ENCODE data around the gene CASKIN2.

The CASKIN2 gene, protein sequence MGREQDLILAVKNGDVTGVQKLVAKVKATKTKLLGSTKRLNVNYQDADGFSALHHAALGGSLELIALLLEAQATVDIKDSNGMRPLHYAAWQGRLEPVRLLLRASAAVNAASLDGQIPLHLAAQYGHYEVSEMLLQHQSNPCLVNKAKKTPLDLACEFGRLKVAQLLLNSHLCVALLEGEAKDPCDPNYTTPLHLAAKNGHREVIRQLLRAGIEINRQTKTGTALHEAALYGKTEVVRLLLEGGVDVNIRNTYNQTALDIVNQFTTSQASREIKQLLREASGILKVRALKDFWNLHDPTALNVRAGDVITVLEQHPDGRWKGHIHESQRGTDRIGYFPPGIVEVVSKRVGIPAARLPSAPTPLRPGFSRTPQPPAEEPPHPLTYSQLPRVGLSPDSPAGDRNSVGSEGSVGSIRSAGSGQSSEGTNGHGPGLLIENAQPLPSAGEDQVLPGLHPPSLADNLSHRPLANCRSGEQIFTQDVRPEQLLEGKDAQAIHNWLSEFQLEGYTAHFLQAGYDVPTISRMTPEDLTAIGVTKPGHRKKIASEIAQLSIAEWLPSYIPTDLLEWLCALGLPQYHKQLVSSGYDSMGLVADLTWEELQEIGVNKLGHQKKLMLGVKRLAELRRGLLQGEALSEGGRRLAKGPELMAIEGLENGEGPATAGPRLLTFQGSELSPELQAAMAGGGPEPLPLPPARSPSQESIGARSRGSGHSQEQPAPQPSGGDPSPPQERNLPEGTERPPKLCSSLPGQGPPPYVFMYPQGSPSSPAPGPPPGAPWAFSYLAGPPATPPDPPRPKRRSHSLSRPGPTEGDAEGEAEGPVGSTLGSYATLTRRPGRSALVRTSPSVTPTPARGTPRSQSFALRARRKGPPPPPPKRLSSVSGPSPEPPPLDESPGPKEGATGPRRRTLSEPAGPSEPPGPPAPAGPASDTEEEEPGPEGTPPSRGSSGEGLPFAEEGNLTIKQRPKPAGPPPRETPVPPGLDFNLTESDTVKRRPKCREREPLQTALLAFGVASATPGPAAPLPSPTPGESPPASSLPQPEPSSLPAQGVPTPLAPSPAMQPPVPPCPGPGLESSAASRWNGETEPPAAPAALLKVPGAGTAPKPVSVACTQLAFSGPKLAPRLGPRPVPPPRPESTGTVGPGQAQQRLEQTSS (N-terminal part only)

DNA sequence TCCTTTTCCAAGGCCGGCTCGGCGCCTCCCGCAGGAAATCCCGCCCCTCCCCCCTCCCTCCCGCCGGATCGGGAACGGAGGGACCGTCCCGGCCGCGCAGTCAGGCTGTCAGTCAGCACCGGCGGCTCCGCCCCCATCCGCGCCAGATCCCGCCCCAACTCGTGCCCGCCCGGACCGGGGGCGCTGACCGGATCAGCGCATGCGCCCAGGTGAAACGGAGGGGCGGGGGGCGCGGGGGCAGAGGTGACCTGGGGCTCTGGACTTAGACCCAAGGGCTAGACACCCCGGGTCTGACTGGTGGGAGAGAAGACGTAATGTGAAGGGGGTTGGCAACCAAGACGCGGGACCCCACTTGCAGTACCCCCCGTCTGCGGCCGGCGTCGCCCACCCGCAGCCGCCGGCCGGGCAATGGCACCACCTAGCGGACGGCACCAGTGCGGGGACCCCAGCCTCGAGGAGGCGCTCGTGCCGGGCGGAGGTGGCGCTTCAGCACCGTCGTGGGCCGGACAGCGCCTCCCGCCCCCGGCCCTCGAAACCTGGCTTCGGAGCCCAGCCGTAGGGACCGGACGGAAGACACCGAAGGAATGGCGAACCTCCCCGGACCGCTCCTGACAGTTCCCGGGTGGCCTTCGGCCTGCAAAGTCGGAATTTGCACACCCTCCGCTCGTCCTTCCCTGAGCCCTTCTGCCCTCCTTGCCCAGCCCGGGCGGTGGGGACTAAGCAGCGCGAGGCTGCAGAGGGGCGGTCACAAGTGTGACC is at the start of gene CASKIN2:
CASKIN2 (minus strand) TSS at position 42 of the 759 bp plus-strand sequence. CDS start 1,733 bp downstream, outside the sequence.
- peak; percentile 91 for DNase-seq

DNA sequence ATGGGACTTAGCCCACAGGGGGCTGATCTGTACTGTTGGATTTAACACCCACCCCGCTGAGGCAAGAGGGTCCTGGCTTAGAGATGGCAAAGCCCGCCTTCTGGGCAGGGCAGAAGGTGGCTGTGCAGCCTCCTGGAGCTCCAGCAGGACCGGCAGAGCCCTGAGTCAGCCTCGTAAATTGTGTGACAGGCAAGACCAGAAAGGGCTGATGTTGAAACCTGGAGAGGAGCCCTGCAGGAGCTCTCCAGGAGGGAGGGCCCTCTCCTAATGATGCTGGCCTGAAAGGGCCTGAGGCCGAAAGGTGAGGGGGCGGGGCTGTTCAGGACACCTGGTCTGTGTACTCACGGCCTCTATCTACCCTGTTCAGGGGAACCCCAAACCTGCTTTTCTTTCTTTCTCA is 49.7 kb upstream of the CASKIN2 start:
- DNase-seq = no peak

DNA sequence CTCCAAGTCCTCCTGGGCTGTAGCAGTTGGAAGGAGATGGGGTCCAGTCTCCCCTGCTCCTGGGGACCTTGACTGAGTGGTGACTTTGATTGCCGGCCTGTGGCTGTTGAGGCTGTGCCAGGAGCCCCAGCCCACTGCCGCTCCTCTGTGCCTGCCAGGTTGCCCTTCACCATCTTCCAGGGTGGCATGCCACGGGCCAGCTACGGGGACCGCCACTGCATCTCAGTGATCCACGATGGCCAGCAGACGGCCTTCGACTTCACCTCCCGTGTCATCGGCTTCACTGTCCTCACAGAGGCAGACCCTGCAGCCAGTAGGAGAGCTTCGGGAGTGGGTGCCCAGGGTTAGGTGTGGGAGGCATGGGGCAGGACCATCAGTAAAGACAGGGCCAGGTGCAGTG is 48.9 kb upstream of the CASKIN2 start:
- DNase-seq = no peak

DNA sequence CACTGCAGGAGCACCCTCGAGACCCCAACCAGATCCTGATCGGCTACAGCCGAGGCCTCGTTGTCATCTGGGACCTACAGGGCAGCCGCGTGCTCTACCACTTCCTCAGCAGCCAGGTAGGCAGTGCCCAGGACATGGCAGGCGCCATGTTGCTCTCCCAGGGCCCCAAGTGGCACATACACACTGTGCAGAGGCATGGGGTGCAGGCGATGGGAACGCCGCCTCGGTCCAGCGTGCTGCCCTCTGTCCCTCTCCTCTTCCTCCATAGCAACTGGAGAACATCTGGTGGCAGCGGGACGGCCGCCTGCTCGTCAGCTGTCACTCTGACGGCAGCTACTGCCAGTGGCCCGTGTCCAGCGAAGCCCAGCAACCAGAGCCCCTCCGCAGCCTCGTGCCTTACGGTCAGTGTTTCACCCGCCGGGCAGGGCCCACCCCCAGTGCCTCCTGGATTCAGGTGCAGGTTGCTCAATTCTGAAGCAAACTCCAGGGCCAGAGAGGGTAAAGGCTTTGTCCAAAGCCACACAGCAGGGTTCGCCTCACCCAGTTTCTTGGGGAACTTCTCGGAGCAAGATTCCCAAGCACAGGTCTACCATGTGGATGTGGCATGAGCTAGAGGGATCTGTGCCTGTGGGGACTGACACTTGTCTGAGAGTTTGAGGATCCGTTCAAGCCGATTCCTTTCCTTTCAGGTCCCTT is 47.9 kb upstream of the CASKIN2 start:
- no peak for DNase-seq

DNA sequence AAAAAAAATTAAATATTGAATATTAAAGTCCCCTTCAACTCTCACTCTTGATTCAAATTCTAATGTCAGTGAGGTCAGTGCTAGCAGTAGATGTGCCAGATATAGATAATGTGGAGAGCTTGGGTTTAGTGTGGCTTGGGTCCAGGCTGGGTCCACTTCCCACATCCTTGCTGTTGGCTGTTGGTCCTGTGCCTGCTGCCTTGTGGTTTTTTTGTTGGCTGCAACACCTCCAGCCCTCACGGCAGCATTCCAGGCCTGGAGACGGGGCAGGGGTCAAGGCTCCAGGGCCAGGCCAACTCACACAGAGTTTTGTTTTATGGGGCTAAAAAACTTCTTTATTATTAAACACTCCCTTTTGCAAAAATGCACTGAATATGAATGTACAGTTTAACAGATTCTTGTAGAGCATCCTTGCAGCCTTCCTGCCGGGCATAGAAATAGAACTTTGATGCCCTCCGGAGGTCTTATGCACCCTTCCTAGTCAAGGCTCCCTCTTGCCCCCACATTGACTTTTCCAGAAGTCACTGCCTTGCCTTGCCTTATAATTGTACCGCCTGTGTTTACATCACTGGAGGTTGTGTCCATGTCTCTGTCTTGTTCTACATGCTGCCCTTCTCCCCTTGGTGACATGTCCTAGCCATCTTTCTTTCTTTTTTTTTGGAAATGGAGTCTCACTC is 46.7 kb upstream of the CASKIN2 start:
- no peak for DNase-seq

DNA sequence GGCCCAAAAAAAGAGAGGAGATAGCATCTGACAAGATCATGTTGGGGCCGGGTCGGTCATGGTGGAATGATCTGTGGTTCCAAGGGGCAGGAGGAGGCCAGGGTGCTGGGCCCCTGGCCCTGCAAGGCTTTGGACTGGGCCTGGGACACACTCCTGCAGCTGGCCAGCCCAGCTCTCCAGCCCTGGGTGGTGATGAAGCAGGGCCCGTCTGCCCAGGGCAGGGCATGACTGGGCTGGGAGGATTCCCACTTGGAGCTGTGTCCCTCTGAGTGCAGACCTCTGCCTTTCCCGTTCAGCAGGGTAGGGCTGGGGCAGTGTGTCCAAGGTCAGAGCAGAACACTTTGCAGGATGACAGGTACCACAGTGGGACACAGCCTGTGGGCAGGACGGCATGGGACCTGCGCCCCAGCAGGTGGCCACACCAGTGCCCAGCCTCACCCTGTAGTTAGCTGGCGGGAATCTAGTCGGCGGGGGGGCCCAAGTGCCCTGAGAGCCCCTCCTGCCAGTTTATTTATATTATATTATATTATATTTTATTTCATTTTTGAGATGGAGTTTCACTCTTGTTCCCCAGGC is 44.7 kb upstream of the CASKIN2 start:
- no peak for DNase-seq

DNA sequence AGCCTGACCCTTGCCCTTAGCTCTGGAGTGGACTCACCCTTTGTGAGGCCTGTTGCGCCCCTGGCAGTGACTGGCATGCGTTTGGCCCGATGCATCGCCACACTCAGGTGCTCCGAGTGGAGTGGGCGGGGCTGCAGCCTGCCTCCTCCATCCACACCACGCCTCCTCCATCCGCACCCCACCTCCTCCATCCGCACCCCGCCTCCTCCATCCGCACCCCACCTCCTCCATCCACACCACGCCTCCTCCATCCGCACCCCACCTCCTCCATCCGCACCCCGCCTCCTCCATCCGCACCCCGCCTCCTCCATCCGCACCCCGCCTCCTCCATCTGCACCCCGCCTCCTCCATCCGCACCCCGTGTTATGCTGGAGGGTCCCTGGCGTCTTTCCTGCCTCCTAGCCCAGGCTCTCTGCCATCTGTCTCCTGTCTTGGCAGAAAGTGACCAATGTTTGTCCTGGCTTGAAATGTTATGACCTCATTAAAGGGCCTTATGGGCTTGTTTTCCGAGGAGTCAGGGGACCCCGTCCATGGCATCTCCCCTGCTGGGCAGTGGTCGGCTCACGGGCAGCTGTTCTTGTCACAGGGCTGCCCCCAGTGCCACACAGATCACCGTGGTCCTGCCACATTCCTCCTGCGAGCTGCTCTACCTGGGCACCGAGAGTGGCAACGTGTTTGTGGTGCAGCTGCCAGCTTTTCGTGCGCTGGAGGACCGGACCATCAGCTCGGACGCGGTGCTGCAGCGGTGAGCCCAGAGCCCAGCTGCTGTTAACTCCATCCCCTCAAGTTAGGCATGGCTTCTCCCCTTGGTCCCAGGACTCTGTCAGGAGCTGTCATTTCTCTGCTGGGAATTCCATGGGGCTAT is 43.6 kb upstream of the CASKIN2 start:
- DNase-seq = no peak

DNA sequence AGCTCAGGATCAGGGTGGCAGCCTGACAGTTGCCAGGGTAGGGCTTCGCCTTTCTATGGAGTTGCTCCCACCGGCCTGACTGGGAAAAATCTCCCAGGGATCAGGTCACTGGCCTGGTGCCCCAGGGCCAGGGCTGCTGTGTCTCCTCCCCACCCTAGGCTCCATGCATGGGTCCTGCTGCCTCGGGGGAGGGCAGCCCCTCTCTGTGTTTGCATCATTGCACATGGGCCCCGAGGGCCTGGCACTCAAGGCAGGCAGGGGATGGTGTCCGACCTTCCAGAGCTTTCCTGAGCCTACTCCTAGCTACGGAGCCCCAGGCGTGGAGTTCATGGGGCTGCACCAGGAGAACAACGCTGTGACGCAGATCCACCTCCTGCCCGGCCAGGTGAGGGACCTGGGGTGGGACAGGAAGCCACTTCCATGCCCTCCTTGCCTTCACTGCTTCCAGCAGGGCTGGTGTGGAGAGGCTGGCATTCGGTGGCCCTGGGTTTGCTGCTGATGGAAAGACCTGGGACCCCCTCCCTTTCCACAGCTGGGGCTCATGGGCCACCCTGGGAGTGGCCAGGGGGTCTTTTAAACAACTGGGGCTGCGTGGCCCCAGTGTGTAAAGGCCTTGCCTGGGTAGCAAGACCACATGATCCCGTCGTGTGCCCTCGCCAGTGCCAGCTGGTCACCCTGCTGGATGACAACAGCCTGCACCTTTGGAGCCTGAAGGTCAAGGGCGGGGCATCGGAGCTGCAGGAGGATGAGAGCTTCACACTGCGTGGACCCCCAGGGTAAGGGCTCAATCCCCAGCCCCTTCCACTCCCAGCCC is 42.7 kb upstream of the CASKIN2 start:
- DNase-seq = no peak

DNA sequence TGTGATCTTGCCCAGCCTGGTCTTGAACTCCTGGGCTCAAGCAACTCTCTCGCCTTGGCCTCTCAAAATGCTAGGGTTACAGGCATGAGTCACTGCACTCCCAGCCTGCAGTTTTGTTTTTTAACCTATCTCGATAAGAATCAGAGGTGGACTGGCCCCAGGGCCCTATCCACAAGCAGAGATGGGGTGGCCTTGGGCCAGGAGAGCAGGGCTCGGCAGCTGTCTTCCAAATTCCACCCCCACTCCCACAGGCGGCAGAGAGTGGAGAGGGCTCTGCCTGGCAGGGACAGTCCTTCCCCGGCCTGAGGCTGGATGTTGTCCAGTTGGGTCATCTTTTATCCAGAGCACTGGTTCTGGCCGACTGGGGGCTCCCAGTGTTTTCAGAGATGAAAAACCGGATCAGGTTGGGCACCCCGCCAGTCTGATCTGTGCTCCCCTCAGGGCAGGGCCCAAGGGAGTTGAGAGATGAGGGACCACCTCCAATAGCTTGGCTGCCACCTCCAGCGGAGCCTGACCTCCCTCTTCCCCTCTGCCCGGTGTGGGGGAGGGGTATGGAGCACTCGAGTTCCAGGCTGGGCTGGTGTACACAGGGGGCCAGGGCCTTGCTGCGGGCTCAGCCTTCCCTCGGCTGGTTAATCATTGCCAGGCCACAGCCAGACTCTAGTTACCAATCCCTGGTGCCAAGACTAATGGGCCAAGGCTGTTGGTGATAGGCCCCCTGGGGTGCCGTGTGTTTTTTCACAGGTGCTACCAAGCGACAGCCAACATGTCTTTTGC is 41.9 kb upstream of the CASKIN2 start:
- no peak for DNase-seq

DNA sequence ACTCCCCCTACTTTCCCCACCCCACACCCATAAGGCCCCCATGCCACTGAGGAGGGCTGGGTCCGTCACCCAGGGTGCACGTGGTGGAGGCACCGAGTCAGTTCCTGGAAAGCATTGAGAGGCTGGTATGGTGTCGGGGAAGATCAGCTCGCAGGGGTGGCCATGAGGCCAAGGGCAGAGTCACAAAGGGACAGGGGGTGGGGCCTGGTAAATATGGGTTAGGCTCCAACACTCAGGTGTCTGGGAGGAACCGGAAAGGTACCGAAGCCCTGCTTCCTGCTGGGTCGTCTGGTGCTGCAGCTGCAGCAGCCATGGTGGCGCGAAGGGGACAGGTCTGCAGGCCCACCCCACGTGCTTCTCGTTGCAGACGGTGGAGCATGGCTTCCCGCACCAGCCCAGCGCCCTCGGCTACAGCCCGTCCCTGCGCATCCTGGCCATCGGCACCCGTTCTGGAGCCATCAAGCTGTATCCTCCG is 40.4 kb upstream of the CASKIN2 start:
- DNase-seq = no peak

DNA sequence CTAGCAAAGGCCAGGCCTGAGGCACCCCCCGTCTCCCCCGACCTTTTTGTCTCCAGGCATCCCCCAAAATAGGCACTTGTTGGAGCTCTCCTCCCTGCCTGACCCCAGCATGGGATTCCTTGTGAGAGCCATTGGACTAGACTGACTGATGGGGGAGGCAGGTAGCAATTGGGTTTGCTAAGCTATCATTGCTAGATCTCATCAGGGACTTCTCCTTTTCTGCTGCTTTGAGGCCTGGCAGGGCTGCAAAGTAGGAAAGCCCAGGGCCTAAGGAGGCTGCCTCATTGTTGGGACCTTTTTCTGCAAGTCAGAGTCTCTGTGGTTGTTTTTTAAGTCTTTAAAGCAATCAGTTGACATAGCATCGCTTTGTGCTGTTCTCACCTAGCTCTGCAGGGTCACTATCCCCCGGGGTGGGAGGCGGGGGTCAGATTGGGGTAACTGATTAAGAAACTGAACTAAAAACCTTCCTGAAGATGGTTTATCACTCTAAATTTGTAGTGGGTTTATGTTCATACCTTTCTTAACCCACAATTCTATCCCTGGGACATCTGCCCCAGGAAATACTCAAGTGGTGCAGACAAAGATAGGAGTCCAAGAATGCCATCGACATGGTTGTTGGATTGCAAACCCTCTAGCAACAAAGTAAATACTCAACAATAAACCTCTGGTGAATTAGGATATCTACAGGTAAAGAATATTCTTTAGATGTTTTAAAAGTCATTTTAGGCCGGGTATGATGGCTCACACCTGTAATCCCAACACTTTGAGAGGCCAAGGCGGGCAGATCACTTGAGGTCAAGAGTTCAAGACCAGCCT is 38.2 kb upstream of the CASKIN2 start:
- no peak for DNase-seq

DNA sequence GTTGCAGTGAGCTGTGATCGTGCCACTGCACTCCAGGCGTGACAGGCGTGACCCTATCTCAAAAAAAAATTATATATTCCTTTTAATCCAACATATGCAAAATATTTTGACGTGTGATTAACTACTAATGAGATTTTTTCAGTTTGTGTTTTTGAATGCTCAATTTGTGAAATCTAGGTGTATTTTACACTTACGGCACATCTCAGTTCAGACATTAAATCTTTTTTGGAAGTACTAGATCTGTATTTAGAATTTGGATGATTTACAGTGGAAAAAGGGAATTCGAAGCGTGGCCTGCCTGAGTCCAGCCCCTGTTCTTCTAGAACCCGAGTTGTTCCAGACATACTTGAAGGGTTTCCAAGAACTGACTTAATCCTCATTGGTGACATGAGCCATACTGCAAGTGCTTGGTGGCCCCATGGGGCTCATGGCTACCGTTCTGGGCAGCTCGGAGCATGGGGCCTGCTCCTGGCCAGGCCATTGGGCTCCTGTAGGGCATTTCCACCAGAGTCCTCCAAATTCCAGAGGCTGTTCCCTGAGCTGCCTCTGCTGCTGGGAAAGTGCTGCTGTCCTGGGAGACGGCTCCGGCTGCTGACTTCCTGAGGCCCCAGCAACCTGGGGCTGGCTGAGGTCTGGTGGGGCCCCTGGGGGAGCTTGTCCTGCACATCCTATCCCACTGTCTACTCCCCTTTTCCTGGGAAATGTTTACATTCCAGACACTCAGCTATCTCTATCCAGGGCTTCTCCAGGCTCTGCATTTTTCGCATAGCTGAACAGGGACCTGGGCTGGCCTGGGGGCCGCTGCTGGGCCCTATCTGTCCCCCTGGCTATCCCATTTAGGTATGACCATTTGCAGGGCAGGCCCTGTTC is 37.3 kb upstream of the CASKIN2 start:
- no peak for DNase-seq

DNA sequence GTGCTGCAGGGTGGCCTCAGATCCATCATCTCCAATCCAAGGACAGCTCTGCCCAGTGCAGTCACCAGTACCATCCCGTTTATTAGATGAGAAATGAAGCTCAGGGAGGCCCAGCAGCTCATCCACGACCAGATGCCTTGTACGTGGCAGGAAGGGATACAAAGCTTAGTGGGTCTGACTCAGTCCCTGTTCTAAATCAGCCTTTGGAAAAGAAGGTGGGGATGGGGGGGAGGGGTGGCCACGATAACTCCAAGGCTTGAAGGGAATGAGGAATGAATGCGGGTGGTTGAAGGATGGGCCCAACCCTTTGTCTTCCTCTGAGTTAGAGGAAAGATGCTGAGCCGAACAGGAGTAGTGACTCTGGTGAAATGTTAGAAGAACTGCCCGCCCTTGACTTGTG is 35.9 kb upstream of the CASKIN2 start:
- DNase-seq = no peak

DNA sequence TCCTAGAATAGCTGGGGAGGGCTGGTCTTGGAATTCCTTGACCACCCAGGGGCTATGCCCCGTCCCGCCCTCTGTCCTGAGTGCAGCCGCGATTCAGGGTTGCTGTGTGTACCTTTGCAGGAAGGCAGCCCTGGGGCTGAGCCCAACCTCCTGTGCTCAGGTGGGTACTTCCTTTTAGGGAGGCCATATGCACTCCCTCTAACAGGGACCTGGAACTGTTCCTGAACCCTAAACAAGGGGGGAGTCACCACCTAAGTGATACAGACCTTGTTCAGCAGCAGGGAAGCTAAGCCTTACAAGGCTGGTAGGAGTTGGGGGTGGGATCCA is 34.8 kb upstream of the CASKIN2 start:
- DNase-seq = no peak

DNA sequence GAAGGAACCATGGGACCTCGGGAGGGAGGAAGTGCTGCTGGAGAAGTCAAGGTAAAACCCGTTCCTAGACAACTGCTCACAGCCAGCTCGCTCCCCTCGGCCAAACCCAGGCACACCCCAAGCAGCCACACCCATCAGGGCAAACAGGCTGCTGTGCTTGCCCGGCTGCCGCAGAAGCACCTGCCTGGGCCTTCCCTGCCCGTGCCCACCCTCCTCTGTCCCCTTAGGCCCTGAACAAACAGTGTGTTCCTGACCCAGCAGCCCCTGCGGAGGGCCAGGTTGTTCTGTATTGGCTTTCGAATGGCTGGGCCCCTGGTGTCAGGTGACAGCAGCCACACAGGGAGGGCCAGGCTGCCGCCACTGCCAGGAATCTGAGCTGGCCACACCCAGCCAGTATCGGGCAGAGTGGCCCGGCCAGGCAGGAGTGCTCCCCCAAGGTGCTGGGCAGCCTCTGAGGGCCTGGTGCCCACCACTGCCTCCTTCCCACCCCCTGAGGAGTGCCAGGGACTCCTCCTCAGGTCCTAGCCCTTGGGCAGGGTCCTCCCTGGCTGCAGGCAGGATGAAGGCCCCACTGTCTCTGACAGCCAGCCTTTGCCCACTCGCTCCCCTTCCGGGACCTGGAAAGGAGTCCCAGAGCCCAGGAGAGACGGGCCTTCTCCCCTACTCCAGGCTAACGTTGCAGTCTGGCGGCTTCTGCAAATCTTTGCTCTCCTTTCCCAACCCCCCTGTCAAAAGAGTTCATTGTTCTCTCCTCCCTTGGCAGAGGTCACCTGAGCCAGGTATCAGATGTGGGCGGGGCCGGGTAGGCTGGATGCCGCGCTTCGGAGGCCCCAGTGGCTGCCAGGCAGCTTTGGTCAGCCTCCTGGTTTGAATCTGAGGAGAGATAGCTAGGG is 34.2 kb upstream of the CASKIN2 start:
- DNase-seq = no peak
